ENCODE results near the gene MYH15.
"Not testable (repeated sequence)": the region's sequence is repeated elsewhere in the genome, so short reads cannot be mapped to it uniquely, and the experiment has no call there.

MYH15 gene

GRCh38 chr3:108381529-108382140 lies 128.8 kb downstream of the MYH15 start:
- no peak for DNase-seq

GRCh38 chr3:108380128-108380795 lies 130.1 kb downstream of the MYH15 start:
- no peak for DNase-seq

- not testable (repeated sequence) for DNase-seq
Measured at GRCh38 chr3:108378952-108379342, 131.4 kb downstream of the MYH15 start.

GRCh38 chr3:108378153-108378951 lies 132.0 kb downstream of the MYH15 start:
- DNase-seq = no peak

- no peak for DNase-seq
Measured at GRCh38 chr3:108377384-108377783, 133.0 kb downstream of the MYH15 start.

GRCh38 chr3:108376026-108376425 lies 134.4 kb downstream of the MYH15 start:
- no peak for DNase-seq

GRCh38 chr3:108359011-108359410 lies 151.4 kb downstream of the MYH15 start:
- no peak for DNase-seq

GRCh38 chr3:108357042-108357441 lies 153.4 kb downstream of the MYH15 start:
- no peak for DNase-seq

GRCh38 chr3:108354562-108354961 lies 155.8 kb downstream of the MYH15 start:
- no peak for DNase-seq

- DNase-seq = no peak
Measured at GRCh38 chr3:108352176-108352575, 158.2 kb downstream of the MYH15 start.

- DNase-seq = peak; percentile 62
Measured at GRCh38 chr3:108346301-108347227, 163.8 kb downstream of the MYH15 start.

GRCh38 chr3:108345492-108346205 lies 164.7 kb downstream of the MYH15 start:
- peak; percentile 48 for DNase-seq

GRCh38 chr3:108343491-108343890 lies 166.9 kb downstream of the MYH15 start:
- DNase-seq = no peak

- DNase-seq = no peak
Measured at GRCh38 chr3:108342837-108343486, 167.4 kb downstream of the MYH15 start.

GRCh38 chr3:108341911-108342310 lies 168.5 kb downstream of the MYH15 start:
- DNase-seq = no peak

- DNase-seq = no peak
Measured at GRCh38 chr3:108338901-108339545, 171.4 kb downstream of the MYH15 start.

GRCh38 chr3:108334701-108335100 lies 175.7 kb downstream of the MYH15 start:
- no peak for DNase-seq

- no peak for DNase-seq
Measured at GRCh38 chr3:108333961-108334360, 176.4 kb downstream of the MYH15 start.

- DNase-seq = no peak
Measured at GRCh38 chr3:108331792-108332191, 178.6 kb downstream of the MYH15 start.
